GM19023 (cell line): ENCODE measurements around the gene PRKCA.
"Not testable (repeated sequence)": the region's sequence is repeated elsewhere in the genome, so short reads cannot be mapped to it uniquely, and the experiment has no call there.

Source experiments
- ATAC-seq: cut with Tn5 transposase; IDR thresholded peaks from one replicate; pipeline ENCODE4 v1.9.1; 2021; ENCODE audit warnings: mild to moderate bottlenecking, moderate library complexity; ENCODE audit not compliant: unreplicated experiment

PRKCA gene

DNA sequence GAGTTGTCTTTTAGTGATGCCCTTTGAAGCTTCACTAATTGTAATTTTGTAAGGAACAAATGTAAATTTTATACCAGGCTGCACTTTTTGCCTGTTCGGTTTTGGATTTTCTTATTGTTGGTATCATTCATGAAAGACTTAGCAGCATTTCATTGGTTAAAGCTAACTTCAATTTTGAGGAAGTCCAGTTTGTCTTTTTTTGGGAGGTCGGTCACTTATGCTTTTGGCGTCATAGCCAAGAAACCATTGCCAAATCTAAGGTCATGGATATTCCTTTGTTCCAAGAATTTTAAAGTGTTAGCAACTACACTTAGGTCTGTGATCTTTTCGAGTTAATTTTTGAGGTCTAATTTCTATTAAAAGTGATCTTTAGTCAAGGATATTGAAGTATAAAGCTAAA lies 77.1 kb downstream of the PRKCA start:
- no peak for ATAC-seq

DNA sequence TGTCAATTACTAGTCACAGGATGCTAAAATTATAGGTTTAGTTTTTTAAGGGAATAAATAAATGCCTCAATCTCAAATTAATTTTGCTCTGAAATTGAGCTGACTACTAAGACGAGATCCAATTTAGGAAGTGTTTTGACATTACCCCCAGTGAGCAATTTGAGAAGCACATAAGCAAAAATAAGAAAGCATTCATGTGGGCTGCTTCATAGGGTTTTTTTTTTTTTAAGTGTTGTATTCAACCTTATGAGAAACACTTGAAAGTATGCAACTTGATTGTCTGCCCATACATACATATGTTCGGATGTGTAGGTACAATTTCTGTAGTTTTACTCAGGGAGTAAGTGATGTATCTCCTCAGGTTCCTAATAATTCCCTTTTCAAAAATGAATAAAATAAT lies 77.6 kb downstream of the PRKCA start:
- no peak for ATAC-seq

DNA sequence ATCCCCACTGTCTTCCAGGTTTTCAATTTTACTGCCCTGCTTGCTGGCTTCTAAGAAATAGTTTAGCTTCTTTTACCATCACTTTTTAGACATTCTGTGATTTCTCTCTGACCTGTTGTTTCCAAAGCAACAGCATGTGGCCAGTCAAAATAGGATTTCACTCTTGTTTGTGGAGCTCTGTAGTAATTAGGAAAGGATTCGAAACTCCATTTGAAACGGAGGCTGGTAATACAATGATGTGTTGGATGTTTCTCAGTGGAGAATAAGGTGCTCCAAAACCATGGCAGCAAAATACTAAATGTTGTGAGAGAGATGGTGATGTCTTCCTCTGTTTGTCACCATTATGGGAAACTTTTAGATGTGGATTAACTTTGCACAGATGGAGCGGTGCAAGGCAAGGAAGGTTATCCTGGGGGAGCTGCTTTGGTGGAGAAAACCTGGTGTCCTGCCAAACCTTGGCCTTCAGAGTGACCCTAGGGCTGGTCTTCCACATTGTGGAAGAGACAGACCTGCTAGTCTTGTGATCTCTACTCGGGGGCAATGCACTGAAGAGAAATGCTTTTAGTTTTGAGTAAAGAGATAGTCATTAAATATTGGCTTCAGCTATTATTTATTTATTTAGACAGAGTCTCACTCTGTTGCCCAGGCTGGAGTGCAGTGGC lies 79.4 kb downstream of the PRKCA start:
- ATAC-seq, result no peak

DNA sequence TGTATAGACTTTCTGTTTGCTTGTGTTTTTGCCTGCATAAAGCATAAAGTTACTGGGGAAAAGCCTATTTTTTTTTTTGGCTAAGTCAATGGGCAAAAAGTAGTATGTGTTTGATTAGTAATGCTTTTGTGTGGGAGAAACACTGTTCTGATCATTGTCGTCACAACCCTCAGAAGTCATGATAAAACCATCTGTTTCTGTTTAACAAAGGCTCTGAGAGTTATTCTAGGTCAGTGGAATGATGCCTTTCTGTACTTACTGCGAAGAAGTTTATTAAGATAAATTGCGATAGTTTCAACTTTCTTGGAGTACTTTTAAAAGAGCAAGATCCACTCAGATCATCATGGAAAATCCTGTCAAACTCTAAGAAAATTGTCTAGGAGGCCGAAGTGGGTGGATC lies 80.9 kb downstream of the PRKCA start:
- ATAC-seq, result no peak

DNA sequence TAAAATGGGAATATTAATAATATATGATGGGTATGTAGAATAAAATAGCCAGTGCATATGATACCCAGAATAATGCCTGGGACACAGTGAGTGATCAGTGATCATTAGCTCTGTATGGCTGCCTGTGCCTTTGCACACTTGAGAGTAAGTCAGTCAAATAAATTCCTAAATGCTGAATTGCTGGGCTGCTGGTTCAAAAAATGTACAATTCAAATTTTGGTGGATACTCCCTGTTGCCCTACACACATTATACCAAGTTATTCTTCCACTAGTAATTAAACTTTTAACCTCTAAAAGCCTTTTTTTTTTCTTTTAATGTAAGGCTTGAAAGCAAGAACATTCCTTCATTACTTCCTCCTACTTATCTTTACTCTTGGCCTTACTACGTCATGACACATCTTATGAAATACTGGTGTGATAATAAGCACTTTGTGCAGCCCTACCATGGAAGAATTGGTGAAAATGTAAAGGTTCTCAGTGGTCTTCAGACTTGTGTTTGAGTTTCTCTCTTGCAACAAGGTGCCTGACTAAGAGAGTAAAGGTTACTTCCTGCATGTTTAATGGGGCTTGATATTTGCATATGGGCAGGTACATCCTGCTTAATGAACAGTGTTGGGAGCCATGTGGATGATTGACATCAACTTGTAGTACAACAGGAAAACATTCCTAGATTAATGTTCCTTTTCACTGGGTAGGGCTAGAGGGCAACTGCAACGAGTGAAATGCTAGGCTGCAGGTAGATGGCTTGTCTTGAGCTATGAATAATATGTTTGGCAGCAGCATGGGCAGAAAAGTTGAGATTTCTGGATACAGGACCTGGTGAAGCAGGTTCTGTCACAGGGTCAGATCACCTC lies 84.3 kb downstream of the PRKCA start:
- no peak for ATAC-seq

DNA sequence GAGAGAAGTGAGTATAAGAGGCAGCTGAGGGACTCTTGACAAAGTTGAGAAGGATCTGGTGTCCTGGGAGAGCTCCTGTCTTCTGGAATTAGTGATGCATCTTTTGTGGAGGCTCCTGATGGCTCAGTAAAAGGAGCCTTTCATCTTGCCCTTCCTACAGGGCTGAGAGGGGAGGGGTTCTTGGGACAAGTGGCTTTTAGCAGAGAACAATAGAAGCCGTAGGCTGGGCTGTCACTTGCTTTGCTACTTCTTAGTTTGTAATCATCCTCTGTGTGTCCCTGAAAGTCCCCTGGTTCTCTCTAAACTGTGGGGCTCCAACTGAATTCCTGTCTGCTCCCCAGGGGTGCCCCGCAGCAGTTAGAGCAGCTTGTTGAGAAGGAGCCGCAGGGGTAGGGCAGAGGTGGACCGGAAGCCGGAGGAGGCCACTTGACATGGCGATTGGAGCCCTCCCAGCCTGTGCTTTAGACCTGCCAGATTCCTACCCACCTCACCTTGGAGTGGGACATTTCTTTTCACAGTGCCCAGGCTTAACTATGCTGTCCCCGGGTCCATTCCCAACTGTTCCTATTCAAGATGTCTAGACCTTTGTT lies 85.1 kb downstream of the PRKCA start:
- ATAC-seq, result no peak

DNA sequence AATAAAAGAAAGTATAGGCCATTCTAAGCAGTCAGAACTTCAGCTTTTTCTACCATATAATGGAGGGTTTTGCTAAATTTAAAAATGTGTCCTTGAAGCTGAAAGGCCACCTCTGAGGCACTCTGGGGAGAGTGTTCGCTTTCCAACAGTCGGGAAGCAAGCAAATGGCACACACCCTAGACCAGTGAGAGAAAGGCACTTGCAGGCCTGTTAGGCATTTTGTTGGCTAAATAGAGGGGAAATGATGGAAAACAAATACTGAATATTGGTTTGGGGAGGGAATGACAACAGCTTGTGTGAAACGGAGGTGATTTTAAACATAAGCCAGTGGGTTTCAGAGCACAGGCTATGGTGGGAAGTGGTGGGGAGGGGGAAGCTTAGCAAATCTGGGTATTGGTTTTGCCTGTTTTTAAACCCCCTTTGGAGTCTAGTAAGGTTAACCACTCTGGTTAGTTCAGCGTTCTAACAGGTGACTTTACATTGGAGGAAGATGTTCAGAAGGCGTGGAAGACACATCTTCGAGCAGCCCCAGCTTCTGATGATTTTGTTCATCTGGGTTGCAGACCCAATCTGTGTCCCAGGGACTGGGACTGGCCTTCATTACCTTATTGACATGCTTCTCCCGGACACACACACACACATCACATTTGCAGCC lies 90.5 kb downstream of the PRKCA start:
- no peak for ATAC-seq

DNA sequence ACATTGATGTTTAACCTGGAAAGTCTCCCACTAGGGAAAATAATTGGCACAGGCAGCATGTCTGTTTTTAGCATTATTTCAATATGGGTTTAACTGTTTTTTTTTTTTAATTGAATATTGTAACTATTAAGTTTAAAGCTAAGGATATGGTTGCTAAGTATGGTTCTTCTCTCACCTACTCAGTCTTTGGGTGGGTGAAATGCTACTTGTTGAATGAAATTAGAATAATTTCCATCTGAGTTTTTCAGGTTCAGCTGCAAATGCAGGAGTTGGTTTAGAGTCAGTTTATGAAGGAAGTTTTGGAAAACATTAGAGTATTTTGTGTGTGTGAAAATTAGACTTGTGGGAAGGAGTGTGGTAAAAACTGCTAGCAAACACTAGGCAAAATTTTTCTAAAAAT lies 93.5 kb downstream of the PRKCA start:
- ATAC-seq, result no peak

DNA sequence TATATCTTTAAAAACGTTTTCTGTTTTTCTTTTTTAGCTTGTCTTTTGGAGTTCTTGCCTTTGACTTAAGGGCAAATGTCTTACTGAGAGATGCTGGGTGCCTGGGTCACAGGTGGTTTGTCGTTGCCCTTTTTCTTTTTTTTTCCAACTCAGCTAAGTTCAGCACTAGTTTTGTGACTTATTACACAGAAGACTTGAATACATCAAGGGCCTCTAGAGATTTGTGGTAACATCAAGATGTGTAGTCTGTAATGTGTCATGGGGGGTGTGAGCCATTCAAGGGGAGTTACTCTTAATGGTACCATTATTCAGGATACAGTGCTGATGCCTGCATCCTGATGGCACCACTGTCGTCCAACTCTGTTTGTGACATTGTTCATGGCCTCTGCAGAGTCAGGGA lies 95.1 kb downstream of the PRKCA start:
- ATAC-seq, result no peak

DNA sequence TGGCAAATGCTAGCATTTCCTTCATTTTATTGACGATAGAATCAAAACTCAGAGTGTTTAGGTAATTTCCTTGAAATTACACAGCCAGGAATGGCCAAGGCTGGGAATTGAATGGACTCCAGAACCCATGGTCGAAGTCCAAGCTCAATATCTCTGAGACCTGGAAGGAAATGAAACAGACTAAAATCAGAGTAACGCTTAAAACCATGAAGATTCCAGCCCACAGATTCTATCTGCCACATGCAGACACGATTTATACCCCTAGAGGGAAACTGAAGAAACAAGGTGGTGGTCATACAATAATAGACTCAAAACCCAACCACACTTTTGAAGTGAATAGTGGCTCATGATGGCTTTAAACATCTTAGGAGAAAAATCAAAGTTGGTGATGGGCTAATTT lies 95.6 kb downstream of the PRKCA start:
- no peak for ATAC-seq

DNA sequence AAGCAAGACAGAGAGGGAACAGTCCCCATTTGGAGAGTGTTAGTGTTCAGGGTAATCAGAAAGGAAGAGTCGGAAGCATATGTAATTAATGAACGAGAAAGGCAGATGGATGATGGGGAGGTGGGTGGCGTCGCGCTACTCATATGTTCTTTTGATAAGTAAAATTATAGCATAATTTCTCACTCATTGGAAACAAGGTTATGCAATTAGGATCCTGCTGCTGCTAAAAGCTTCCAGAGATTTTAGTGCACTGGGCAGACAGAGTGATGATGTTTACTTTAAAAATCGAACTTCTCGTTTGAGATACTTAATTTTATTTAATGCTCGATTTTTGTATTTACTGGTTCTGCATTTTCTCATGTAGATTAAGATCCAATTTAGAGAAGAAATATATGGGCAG lies 96.2 kb downstream of the PRKCA start:
- no peak for ATAC-seq

DNA sequence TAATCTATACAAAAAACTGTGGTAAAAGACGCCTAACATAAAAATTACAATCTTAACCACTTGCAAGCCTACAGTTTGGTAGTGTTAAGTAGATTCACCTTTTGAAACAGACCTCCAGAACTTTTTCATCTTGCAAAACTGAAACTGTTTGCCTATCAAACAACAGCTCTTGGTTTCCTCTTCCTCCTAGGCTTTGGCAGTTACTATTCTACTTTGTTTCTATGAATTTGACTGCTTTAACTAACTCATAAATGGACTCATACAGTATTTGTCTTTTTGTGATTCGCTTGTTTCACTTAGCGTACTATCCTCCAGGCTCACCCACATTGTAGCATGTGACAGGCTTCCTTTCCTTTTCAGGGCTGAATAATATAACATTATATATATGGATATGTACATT lies 97.0 kb downstream of the PRKCA start:
- ATAC-seq, result no peak

DNA sequence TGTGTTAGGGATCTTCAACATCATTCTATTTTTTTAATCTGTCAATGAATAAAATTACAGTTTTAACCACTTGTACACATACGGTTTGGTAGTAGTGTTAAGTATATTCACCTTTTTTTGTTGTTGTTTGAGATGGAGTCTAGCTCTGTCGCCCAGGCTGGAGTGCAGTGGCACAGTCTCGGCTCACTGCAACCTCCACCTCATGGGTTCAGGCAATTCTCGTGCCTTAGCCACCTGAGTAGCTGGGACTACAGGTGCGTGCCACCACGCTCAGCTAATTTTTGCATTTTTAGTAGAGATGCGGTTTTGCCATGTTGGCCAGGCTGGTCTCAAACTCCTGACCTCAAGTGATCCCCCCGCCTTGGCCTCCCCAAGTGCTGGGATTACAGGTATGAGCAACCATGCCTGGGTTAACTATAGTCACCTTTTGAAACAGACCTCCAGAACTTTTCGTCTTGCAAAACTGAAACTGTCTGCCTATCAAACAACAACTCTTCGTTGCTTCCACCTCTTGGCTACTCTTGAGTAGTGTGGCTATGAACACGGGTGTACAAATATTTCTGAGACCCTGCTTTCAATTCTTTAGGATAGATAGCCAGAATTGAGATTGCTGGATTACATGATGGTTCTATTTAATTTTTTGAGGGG lies 97.8 kb downstream of the PRKCA start:
- ATAC-seq, result not testable (repeated sequence)

DNA sequence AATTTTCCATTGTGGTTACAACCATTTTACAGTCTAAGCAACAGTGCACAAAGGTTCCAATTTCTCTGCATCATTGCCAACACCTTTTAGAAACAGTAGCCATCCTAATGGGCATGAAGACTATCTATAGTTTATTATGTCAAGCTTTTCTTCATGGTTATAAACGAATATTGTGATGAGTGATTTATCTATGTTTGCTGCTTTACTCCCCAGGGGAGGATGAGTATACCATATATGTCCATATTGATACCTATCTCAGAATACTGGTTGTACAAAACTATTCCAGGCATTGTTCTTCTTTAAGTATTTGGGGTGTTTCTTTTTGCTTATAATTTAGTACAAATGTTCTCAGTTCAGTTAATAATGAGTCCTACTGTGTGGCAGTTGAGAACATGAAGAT lies 98.3 kb downstream of the PRKCA start:
- ATAC-seq, result no peak

DNA sequence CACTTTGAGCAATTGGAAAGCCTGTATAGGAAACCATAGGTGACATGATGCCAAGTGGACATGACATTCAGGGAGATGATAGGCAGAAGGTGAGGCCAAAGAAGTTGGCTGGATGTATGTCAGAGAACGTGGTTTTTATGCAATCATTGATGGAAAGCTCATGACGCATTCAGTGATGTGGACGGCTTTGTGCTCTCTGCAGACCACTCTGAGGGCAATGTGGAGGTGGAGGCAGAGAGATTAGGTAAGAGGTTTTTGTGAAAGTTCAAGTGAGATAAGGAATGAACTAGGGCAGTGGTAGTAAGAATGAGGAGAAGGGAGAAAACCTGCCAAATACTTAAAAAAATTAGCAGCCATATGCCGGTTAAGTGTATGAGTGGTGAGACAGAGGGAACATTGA lies 99.0 kb downstream of the PRKCA start:
- no peak for ATAC-seq

DNA sequence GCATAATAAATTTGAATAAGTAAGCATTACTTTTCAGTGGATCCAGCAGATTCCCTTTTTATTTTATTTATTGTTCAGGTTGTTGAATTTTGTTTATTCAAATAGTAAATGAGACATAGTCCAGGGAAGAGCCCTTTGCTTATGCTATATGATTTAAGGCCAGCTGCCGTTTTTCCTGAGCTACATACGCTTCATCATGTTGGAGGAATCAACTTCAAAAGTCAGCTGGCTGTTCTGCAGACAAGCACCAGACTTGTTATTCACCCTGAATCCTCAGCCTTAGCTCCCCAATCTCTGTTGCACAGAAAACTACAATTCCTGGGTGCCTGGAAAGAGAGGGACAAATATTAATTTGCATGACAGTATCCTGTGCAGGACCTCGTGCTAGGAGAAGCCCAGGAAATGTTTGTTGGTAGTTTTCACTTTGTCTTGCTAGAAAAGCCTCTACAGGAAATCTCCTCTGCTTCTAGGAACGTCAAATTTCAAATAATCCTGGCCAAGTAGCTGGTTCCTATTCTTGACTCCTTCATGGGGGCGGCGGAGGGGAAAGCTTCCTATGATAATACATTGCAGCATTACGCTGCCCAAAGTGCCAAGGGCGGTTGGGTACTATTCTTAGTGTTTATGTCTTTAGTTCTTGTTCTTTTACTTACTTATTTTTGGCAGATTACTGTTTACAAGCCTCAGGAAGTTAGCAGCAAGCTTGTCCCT lies 101.6 kb downstream of the PRKCA start:
- ATAC-seq, result no peak

DNA sequence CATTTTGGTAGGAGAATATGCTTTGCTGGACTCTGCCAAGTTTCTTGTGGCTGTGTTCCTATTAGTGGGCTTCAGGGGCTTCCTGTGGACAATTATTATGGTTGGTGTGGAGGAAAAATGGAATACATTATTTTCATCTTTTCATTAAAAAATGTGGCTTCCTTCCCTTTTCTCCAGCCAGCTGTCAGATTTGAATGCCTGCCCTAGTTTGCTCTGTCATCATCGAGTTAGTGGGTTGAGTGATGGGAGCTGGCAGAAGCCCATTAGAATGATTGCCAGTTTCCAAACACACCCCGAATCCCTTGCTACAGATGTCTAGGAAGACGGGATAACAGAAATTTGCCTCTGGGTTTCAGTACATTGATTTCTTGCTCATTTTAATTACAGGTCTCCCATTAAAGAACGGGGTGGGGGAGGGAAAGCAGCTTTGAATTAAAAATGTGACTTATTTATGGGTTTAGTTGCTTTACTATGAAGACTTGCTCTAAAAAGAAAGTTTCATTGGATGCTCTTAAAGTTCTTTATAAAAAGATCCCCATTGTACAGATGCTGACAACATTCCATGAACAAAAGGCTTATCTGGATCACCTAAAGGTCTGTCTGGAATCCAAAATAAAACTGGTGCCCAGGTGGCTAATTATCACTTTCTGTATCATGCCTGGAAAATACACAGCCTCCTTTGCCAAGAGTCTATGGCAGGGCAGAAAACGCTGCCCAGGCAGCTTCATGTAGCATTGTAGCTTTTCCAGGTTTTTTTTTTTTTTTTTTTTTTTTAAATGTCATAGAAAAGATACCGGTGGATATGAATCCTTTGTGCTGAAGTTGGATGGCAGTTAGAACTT lies 103.6 kb downstream of the PRKCA start:
- no peak for ATAC-seq

DNA sequence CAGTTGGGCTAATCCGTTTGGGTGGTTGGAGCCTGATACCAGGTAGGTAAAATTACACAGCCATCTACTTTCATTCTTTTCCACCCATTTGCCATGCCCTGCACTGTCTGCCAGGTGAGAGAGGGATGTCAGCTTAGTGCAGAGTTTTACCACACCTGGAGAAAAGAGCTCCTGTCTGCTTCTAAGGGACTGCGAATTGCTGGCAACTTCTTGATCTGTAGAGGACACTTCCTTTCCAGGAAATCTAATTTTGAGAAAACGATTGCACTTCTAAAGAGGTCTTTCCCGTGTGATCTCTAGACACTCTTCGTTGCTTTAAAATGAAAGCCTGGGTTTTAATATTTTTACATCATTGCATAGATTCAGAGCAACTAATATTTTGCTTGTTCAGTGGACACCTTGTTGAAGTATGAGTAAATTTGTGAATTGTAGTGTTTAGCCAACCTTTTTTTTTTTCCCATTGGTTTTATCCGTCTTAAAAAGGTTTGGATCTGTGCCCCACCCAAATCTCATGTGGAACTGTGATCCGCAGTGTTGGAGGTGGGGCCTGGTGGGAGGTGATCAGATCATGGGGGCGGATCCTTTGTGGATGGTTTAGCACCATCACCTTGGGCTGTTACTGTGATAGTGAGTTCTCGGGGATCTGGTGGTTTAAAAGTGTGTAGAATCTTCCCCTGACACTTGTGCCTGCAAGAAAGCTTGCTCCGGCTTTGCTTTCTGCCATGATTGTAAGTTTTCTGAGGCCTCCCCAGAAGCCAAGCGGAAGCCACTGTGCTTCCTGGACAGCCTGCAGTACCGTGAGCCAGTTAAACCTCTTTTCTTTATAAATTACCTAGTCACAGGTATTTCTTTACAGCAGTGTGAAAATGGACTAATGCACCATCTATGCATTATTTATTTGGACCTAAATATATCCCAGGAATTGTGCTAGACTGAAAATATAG lies 104.6 kb downstream of the PRKCA start:
- ATAC-seq, result no peak

DNA sequence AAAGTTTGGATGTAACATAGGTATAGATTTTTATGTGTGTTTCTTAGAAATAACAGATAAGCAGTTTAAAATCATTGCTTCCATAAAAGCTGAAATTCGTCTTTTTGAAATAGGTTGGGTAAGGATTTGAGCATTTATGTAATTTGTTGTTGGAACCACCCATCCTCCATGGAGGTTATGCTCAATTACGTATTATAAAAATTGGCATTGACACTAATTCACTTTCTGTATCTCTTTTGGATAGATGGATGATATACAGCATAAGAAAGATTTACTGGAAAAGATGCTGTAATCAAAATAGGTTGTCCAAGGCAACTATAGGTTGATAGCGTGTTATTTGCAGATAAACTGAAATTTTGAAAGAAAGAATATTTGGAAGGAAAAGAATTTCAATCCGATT lies 105.5 kb downstream of the PRKCA start:
- ATAC-seq, result no peak
